ENCODE results near the gene TUG1. TPM values are rescaled to one million over a fixed set of nuclear protein-coding genes. Genes with fewer than 3 reads are reported as not detected.
A peak's percentile ranks its signal among the peaks of the same experiment; 100 is the strongest.

Gene TUG1
- total and polyA plus RNA-seq, 3 donors from 2014 or later, result 134 to 182 (median 157) TPM

DNA sequence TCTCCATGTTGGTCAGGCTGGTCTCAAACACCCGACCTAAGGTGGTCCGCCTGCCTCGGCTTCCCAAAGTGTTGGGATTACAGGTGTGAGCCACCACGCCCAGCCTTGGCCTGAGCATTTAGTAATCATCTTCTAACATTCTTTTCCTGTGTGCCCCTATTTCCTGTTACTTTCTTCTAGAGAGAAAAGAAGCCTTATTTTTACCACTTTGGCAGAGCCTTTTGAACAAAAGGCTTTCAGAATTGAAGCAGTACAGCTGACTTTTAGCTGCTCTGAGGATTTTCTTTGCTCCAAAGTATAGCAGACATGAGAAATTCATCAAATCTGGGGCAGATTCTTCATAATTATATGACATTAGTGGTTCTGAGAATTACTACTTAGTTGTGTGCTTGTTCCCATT is 13.9 kb upstream of the TUG1 start:
- no peaks in the 10 kb centered on the region for H3K27me3 ChIP-seq
- 97 to 99% methylated on average over 4 of the region's 4 CpGs for WGBS, 2 donors
- no peaks in the 10 kb centered on the region for H3K9me3 ChIP-seq
- H3K4me1 ChIP-seq, result no peaks in the 10 kb centered on the region
- TF ChIP-seq, protein P1, sequence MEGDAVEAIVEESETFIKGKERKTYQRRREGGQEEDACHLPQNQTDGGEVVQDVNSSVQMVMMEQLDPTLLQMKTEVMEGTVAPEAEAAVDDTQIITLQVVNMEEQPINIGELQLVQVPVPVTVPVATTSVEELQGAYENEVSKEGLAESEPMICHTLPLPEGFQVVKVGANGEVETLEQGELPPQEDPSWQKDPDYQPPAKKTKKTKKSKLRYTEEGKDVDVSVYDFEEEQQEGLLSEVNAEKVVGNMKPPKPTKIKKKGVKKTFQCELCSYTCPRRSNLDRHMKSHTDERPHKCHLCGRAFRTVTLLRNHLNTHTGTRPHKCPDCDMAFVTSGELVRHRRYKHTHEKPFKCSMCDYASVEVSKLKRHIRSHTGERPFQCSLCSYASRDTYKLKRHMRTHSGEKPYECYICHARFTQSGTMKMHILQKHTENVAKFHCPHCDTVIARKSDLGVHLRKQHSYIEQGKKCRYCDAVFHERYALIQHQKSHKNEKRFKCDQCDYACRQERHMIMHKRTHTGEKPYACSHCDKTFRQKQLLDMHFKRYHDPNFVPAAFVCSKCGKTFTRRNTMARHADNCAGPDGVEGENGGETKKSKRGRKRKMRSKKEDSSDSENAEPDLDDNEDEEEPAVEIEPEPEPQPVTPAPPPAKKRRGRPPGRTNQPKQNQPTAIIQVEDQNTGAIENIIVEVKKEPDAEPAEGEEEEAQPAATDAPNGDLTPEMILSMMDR (IDR thresholded peaks at IDR 0.05), result no peak
- TF ChIP-seq POLR2A (IDR thresholded peaks at IDR 0.05), result no peak
- no peak overlapping the region for H3K27ac ChIP-seq
- intact Hi-C loops (cut with DNase I; ENCODE audit: low total_unique reads), result no loop called here
- no peak for DNase-seq
- H3K4me3 ChIP-seq, result no peak overlapping the region
- no peaks in the 10 kb centered on the region for H3K36me3 ChIP-seq (ENCODE audit: low read depth, missing control alignments)

DNA sequence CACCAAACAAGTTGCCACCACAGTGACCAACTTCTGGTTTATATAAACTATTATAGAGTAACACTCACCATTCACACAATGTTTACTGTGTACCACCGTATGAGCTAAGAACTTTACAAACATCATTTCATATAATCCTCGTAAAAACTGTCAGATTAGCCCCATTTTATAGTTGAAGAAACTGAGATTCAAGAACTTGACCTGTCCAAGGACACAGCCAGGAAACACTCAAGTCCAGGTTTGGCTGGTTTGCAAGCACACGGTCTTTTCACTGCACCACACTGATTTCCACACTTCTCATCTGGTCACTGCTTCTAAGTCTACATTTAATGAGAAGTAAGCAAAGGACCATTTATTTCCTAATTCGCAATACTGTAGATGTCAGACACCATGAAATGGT is 4.2 kb upstream of the TUG1 start:
- no peaks in the 10 kb centered on the region for H3K27me3 ChIP-seq
- no peaks in the 10 kb centered on the region for H3K9me3 ChIP-seq
- no peak overlapping the region for H3K4me3 ChIP-seq
- no peak overlapping the region for H3K27ac ChIP-seq
- no peaks in the 10 kb centered on the region for H3K4me1 ChIP-seq
- WGBS, 2 donors, result 94% methylated on average over 4 of the region's 4 CpGs
- no peak for TF ChIP-seq POLR2A (IDR thresholded peaks at IDR 0.05)
- TF ChIP-seq, protein P1 (IDR thresholded peaks at IDR 0.05), result no peak
- H3K36me3 ChIP-seq (ENCODE audit: low read depth, missing control alignments), result no peaks in the 10 kb centered on the region
- intact Hi-C loops (cut with DNase I; ENCODE audit: low total_unique reads), result no loop called here
- no peak for DNase-seq

DNA sequence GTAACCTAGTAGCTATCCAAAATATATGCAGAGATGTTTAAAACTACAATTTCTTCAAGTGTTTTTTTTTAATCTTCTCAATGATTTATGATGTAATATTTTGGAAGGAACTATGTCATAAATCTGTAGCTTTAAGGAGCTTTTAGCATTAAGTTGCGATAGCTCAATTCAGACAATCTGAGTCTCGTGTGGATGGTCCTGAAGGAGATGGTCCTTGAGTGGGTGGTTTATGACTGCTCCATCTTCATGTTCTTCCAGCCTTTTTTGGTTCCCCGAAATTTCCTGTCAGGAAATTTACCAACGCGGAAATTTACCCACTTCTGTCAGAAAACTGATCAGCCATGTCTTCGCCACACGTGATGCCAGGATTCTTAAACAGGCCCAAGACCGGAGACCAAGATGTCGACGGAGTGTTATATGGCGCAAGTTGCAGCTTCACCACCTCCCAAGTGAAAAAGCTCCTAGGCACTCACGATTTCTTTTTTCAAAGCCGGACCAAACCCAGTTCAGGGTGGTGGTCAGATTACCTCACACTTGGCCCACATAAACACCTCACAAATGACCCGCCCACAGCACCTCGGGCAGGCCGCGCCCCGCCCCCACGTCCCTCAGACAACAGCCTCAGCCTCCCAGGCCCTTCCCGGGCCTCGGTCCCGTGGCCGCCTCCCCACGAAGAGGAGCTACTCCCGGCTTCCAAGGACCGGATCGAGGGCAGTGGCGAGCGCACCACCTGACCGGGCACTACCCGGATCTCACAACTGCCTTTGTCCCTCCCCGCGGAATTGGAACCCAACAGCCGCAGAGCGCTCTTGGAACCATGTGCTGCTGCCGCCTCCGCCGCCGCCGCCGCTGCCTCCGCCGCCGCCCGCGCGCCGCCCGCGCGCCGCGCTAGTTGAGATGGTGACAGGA is 796 bp upstream of the TUG1 start, which contains the start of gene MORC2:
TSS of gene MORC2 (minus strand) at position 760 of the 909 bp plus-strand sequence. CDS start 885 bp downstream, outside the sequence.
- H3K36me3 ChIP-seq (ENCODE audit: low read depth, missing control alignments), result no peaks in the 10 kb centered on the region
- intact Hi-C loops (cut with DNase I; ENCODE audit: low total_unique reads), result no loop called here
- no peaks in the 10 kb centered on the region for H3K9me3 ChIP-seq
- 21 to 29% methylated on average over 26 to 34 of the region's 53 CpGs for WGBS, 2 donors
- peak; percentile 73 for DNase-seq
- peak within 1 kb of the TSS; percentile 97 for H3K27ac ChIP-seq
- no peak for TF ChIP-seq POLR2A (IDR thresholded peaks at IDR 0.05)
- TF ChIP-seq, protein P1 (IDR thresholded peaks at IDR 0.05), result no peak
- peaks cover 10% of the 10 kb centered on the region for H3K4me1 ChIP-seq
- H3K27me3 ChIP-seq, result no peaks in the 10 kb centered on the region
- H3K4me3 ChIP-seq, result peak within 1 kb of the TSS; percentile 88 to 97

DNA sequence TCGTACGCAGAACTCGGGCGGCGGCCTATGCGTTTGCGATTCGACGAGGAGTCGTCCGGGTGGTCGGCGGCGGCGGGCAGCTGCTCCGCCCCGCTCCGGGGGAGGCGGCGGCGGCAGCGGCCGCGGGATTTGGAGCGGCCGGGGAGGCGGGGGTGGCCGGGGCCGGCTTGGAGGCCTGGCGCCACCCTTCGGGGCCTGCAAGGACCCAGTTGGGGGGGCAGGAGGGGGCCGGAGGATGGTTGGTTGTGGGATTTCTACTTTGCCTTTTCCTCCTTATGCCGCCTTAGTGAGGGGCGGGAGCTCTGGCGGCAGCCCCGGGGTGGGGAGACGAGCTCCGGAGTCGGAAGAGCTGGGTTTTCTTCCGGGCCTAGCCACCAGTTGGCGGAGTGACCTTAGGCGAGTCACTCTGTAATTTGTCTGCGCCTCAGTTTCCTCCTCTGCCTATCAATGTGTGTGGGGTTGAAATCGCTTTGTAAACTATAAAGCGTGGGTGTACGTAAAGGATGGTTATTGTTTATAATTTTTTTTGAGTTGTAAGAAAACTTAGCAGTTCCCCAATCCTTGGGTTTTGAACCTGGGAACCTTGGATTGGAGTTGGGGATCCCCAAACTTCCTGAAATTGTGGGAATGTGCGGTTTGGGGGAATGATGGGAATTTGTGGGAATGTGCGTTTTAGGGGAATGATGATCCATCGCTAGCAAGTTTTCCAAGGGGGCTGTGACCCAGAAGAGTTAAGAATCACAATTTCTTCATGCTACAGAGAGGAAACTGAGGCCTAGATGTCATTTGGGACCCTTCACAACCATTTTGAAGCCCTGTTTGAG is 679 bp downstream of the TUG1 start:
- Histone ChIP-seq H3K27ac (peak overlapping the region; percentile 97), H3K27me3 (no peaks in the 10 kb centered on the region), H3K4me3 (peak overlapping the region; percentile 88 to 97), H3K36me3 (ENCODE audit: low read depth, missing control alignments) (no peaks in the 10 kb centered on the region), H3K4me1 (peaks cover 10% of the 10 kb centered on the region), H3K9me3 (no peaks in the 10 kb centered on the region)
- TF ChIP-seq, protein P1 (IDR thresholded peaks at IDR 0.05), result no peak
- TF ChIP-seq POLR2A (IDR thresholded peaks at IDR 0.05), result no peak
- peak; percentile 38 for DNase-seq
- intact Hi-C loops (cut with DNase I; ENCODE audit: low total_unique reads), result no loop called here
- 4 to 5% methylated on average over 20 to 26 of the region's 49 CpGs for WGBS, 2 donors
